ENCODE data around the gene VSX1.

GRCh38 chr20:25025986-25026605 lies 55.8 kb downstream of the VSX1 start:
- TF ChIP-seq POLR2AphosphoS5 (IDR thresholded peaks at IDR 0.05) (no peak), CTCF (IDR thresholded peaks at IDR 0.05) (no peak), POLR2A (IDR thresholded peaks at IDR 0.05) (no peak)

All from prostate gland (tissue), 2 donors.